Pancreas (tissue), 10 donors: ENCODE measurements around the gene OR7C1. TPM values are rescaled to one million over a fixed set of nuclear protein-coding genes. Genes with fewer than 3 reads are reported as not detected.
"Not testable (repeated sequence)": the region's sequence is repeated elsewhere in the genome, so short reads cannot be mapped to it uniquely, and the experiment has no call there.

Experiments
- ATAC-seq, 4 donors: fragments of 200-7000 bp; cut with Tn5 transposase; one replicate each; pipeline versions ENCODE4 v1.8.0 to v1.9.1; 2020; ENCODE audit warnings: mild to moderate bottlenecking in 4 of 4, moderate library complexity in 4 of 4
- DNase-seq, 6 donors: peaks; one replicate each; pipeline ENCODE4 v3.0.0-alpha.2; 2020
- FAIRE-seq: peaks from 2 replicates; lab custom pipeline; 2012; peaks lifted over from hg19 to GRCh38; lab: Jason Lieb, UNC
- H3K27ac ChIP-seq, 4 donors: fragments of 200-600 bp; sonication (generic); 1 replicate in 3 of 4; 2 replicates in 1 of 4; pipeline versions ENCODE4 v1.5.0 to v1.8.0; 2020
- H3K27me3 ChIP-seq, 4 donors: fragments of 200-600 bp; one replicate each; pipeline ENCODE4 v1.8.0; 2021
- H3K36me3 ChIP-seq, 3 donors: fragments of 200-600 bp; sonication (generic) in 1 of 3; one replicate each; pipeline versions ENCODE4 v1.5.0 to v1.8.0; 2020 to 2021
- H3K4me1 ChIP-seq, 3 donors: fragments of 200-600 bp; one replicate each; pipeline ENCODE4 v1.8.0; 2021
- H3K4me3 ChIP-seq, 4 donors: fragments of 200-600 bp; sonication (generic) in 2 of 4; one replicate each; pipeline versions ENCODE4 v1.5.0 to v1.8.0; 2020 to 2021
- H3K9me3 ChIP-seq, 4 donors: fragments of 200-600 bp; one replicate each; pipeline ENCODE4 v1.8.0; 2021
- CTCF ChIP-seq, 4 donors: fragments of 200-600 bp; sonication (generic) in 3 of 4; IDR thresholded peaks; one replicate each; pipeline versions ENCODE4 v1.5.0 to v1.8.0; 2021; ENCODE audit warnings: antibody characterized with exemption in 4 of 4
- WGBS, 2 donors: extraction: QIAGEN DNeasy Blood & Tissue Kit; methylation state at CpG; one replicate each; pipeline ENCODE4 v1.1.7; 2013; 5-methylcytosine and 5-hydroxymethylcytosine counted together
- intact Hi-C, 3 donors: fragments of 100-400 bp; cut with DNase I; formaldehyde crosslinking; loops; one replicate each; pipeline versions ENCODE4 v1.11.1 to v1.14.2; 2022
- polyA plus RNA-seq, 2 donors: library from polyadenylated mRNA; stranded (reverse); fragments of 200-250 nt; gene quantifications; one replicate each; pipeline ENCODE4 v1.2.3, GENCODE V29; 2013
- total RNA-seq, 6 donors: library from RNA; stranded (reverse); fragmentation: NEBNext Ultra II Directional in 4 of 6; extraction: Animal tissue kit (Norgen Biotek cat#: 25700) in 4 of 6; gene quantifications; one replicate each; pipeline versions ENCODE4 v1.2.1 to v1.2.4, GENCODE V29; 2021 to 2023
- donor health status: healthy with polysubstance abuse.
- donor health status: DM: no; HTN: no; CAD: no; lungs with moderate emphysema.
- donor health status: DM: no; HTN: no; CAD: no.
- donor health status: control.
- donor health status: control.
- donor health status: Bipolar disorder and iron deficiency.
- donor health status: DM: yes; HTN: yes; CAD: no.
- donor health status: DM: no; HTN: no; CAD: no.
- donor health status: DM: no; HTN: no; CAD: no.
- donor health status: DM: yes; HTN: yes; CAD: no.

The OR7C1 gene
- total and polyA plus RNA-seq, 8 donors: 0.03 TPM; not detected in 7

GRCh38 chr19:14786421-14786851 is 48.5 kb downstream of the OR7C1 start:
- H3K9me3 ChIP-seq: no peaks in the 10 kb centered on the region
- H3K4me1 ChIP-seq: no peaks in the 10 kb centered on the region
- FAIRE-seq (no peak), ATAC-seq (peak in 3 of 4 donors; percentile 32 to 57 (median 40)), DNase-seq (peak in 1 of 6 donors; percentile 65)
- peak; percentile 26 to 47 (median 34) for TF ChIP-seq CTCF (IDR thresholded peaks at IDR 0.05)
- 13 to 14% methylated on average over 18 of the region's 18 CpGs for WGBS, 2 donors
- no peak overlapping the region for H3K27ac ChIP-seq
- no peak overlapping the region for H3K4me3 ChIP-seq
- intact Hi-C loops: no loop called here
- no peaks in the 10 kb centered on the region for H3K36me3 ChIP-seq
- peaks cover 0 to 9% (median 3%) of the 10 kb centered on the region in 4 donors for H3K27me3 ChIP-seq

- 45 to 59% methylated on average over 9 of the region's 11 CpGs for WGBS, 2 donors
- H3K27ac ChIP-seq, H3K27me3 ChIP-seq, H3K36me3 ChIP-seq, H3K4me3 ChIP-seq, intact Hi-C loops, H3K9me3 ChIP-seq, H3K4me1 ChIP-seq, FAIRE-seq: not testable (repeated sequence)
- peak in 1 of 6 donors; percentile 52 for DNase-seq
- peak in 3 of 4 donors; percentile 37 to 78 (median 77) for ATAC-seq
Measured at GRCh38 chr19:14785102-14785793, 49.7 kb downstream of the OR7C1 start.

GRCh38 chr19:14784730-14785101 is 50.3 kb downstream of the OR7C1 start:
- H3K27ac ChIP-seq, intact Hi-C loops, H3K9me3 ChIP-seq, FAIRE-seq, H3K36me3 ChIP-seq, H3K4me3 ChIP-seq, H3K27me3 ChIP-seq, H3K4me1 ChIP-seq: not testable (repeated sequence)
- WGBS, 2 donors: 50 to 54% methylated on average over 9 of the region's 10 CpGs
- ATAC-seq (peak in 3 of 4 donors; percentile 54 to 86 (median 82)), DNase-seq (peak in 1 of 6 donors; percentile 61)

- ATAC-seq: peak in 1 of 4 donors; percentile 11
- not testable (repeated sequence) for DNase-seq
- 43 to 50% methylated on average over 8 of the region's 8 CpGs for WGBS, 2 donors
Measured at GRCh38 chr19:14783410-14783998, 51.5 kb downstream of the OR7C1 start.

GRCh38 chr19:14782626-14783409 is 52.2 kb downstream of the OR7C1 start:
- peaks cover 0 to 9% (median 3%) of the 10 kb centered on the region in 4 donors for H3K27me3 ChIP-seq
- no peak overlapping the region for H3K4me3 ChIP-seq
- no peaks in the 10 kb centered on the region for H3K4me1 ChIP-seq
- no peaks in the 10 kb centered on the region for H3K9me3 ChIP-seq
- no peak overlapping the region for H3K27ac ChIP-seq
- FAIRE-seq (no peak), ATAC-seq (no peak), DNase-seq (no peak)
- TF ChIP-seq CTCF (IDR thresholded peaks at IDR 0.05): no peak
- intact Hi-C loops: no loop called here
- 73 to 84% methylated on average over 16 of the region's 16 CpGs for WGBS, 2 donors
- H3K36me3 ChIP-seq: no peaks in the 10 kb centered on the region

More at GRCh38 chr19:14783410-14783998, 51.5 kb downstream of the OR7C1 start:
- intact Hi-C loops, H3K27ac ChIP-seq, H3K4me1 ChIP-seq, H3K4me3 ChIP-seq, H3K27me3 ChIP-seq, FAIRE-seq, H3K36me3 ChIP-seq, H3K9me3 ChIP-seq: not testable (repeated sequence)

- H3K27me3 ChIP-seq, H3K4me1 ChIP-seq, H3K4me3 ChIP-seq, intact Hi-C loops, DNase-seq, ATAC-seq, FAIRE-seq, H3K36me3 ChIP-seq, H3K9me3 ChIP-seq, H3K27ac ChIP-seq: not testable (repeated sequence)
- 72 to 79% methylated on average over 17 of the region's 17 CpGs for WGBS, 2 donors
Measured at GRCh38 chr19:14781713-14782536, 53.1 kb downstream of the OR7C1 start.

- H3K4me1 ChIP-seq, H3K36me3 ChIP-seq, DNase-seq, ATAC-seq, H3K9me3 ChIP-seq, H3K27ac ChIP-seq, H3K27me3 ChIP-seq, FAIRE-seq, H3K4me3 ChIP-seq, intact Hi-C loops: not testable (repeated sequence)
- 58 to 71% methylated on average over 12 to 14 of the region's 14 CpGs for WGBS, 2 donors
Measured at GRCh38 chr19:14780622-14781225, 54.3 kb downstream of the OR7C1 start.
